ENCODE data around the gene EP400. TPM values are rescaled to one million over a fixed set of nuclear protein-coding genes. Genes with fewer than 3 reads are reported as not detected.

The EP400 gene
- total RNA-seq, 2 experiments from 2014 or later: 45.6 to 46.1 TPM

DNA sequence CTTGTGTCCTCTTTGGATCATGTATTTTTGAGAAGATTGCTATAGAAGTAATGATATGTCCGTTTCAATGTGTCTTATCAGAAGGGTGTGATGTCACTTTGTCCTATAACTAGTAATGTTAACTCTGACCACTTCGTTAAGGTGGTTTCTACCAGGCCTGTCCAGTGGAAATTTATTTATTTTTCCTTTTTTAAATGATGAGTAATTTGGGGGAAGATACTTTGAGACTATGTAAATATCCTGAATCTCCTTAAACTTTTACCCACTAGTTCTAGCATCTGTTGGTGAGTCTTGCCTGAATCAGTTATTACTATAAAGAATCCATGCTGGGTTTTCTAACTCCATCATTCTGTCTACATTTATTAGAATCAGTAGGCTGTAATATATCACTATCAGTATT lies 15.3 kb downstream of the EP400 start:
- ATAC-seq (no peak), DNase-seq (no peak)
- no peaks in the 10 kb centered on the region for H3K27me3 Mint-ChIP-seq
- no peak overlapping the region for H3K27ac Mint-ChIP-seq
- POLR2A ChIA-PET: no interaction called here
- peaks cover 56% of the 10 kb centered on the region for H3K4me1 Mint-ChIP-seq (ENCODE audit: low read depth)
- CTCF ChIA-PET: no interaction called here
- H3K36me3 Mint-ChIP-seq (ENCODE audit: low read depth): peaks cover 18% of the 10 kb centered on the region
- no peaks in the 10 kb centered on the region for H3K9me3 Mint-ChIP-seq
- intact Hi-C loops (cut with micrococcal nuclease): no loop called here
- TF ChIP-seq, protein P1, sequence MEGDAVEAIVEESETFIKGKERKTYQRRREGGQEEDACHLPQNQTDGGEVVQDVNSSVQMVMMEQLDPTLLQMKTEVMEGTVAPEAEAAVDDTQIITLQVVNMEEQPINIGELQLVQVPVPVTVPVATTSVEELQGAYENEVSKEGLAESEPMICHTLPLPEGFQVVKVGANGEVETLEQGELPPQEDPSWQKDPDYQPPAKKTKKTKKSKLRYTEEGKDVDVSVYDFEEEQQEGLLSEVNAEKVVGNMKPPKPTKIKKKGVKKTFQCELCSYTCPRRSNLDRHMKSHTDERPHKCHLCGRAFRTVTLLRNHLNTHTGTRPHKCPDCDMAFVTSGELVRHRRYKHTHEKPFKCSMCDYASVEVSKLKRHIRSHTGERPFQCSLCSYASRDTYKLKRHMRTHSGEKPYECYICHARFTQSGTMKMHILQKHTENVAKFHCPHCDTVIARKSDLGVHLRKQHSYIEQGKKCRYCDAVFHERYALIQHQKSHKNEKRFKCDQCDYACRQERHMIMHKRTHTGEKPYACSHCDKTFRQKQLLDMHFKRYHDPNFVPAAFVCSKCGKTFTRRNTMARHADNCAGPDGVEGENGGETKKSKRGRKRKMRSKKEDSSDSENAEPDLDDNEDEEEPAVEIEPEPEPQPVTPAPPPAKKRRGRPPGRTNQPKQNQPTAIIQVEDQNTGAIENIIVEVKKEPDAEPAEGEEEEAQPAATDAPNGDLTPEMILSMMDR (IDR thresholded peaks at IDR 0.05): no peak
- H3K4me3 Mint-ChIP-seq: no peak overlapping the region

DNA sequence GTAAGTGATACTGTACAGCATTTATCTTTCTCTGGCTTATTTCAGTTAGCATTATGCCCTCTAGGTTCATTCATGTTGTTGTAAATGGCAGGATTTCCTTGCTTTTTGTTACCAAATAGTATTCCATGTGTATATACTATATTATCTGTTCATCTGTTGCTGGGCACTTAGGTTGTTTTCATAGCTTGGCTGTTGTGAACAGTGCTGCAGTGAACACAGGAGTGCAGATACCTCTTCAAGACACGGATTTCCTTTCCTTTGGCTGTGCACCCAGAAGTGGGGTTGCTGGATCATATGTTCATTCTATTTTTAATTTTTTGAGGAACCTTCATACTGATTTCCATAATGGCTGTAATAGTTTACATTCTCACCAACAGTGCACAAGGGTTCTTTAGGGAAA lies 21.5 kb downstream of the EP400 start:
- ATAC-seq: no peak
- POLR2A ChIA-PET: no interaction called here
- Mint-ChIP-seq H3K4me1 (ENCODE audit: low read depth) (peaks cover 28% of the 10 kb centered on the region), H3K27ac (no peak overlapping the region), H3K27me3 (no peaks in the 10 kb centered on the region), H3K4me3 (no peak overlapping the region), H3K36me3 (ENCODE audit: low read depth) (peaks cover 7% of the 10 kb centered on the region), H3K9me3 (no peaks in the 10 kb centered on the region)
- DNase-seq: no peak
- CTCF ChIA-PET: no interaction called here
- TF ChIP-seq, protein P1 (IDR thresholded peaks at IDR 0.05): no peak
- intact Hi-C loops (cut with micrococcal nuclease): no loop called here

DNA sequence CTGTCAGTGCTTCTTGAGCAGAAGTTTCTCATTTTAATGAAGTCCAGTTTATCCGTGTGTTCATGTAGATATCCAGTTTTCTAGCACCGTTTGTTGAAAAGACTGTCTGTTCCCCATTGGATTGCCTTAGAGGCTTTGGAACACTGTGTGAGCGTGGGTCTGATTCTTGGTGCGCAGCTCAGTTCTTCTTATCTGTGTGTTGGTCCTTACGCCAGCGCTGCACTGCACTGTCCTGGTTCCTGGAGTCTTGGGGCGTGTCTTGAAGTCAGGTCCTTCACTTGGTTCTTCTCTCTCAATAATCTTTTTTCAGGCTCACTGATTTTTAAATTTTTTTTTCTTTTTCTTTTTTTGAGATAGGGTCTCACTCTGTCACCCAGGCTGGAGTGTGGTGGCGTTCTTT lies 25.5 kb downstream of the EP400 start:
- H3K4me3 Mint-ChIP-seq: no peak overlapping the region
- intact Hi-C loops (cut with micrococcal nuclease): no loop called here
- no peak overlapping the region for H3K27ac Mint-ChIP-seq
- H3K4me1 Mint-ChIP-seq (ENCODE audit: low read depth): peaks cover 11% of the 10 kb centered on the region
- no peaks in the 10 kb centered on the region for H3K9me3 Mint-ChIP-seq
- CTCF ChIA-PET: no interaction called here
- ATAC-seq (no peak), DNase-seq (no peak)
- POLR2A ChIA-PET: no interaction called here
- peaks cover 5% of the 10 kb centered on the region for H3K36me3 Mint-ChIP-seq (ENCODE audit: low read depth)
- TF ChIP-seq, protein P1 (IDR thresholded peaks at IDR 0.05): no peak
- H3K27me3 Mint-ChIP-seq: no peaks in the 10 kb centered on the region

DNA sequence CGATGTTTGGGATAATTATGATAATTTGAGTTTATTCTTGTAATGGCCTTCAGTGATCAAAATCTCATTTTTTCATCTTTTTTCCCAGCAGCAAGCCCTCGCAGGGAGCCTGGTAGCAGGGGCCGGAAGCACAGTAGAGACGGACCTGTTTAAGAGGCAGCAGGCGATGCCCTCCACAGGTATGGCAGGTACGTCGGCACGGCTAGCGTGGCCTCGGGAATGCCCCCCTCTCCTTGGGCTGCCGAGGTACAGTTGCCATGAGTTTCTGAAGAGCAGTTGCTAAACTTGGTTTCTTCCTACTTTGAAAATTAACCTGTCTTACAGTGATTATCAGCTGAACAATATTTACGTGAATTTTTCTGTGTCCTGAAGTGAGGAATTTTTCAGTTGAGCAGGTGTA lies 29.9 kb downstream of the EP400 start:
- Mint-ChIP-seq H3K27me3 (no peaks in the 10 kb centered on the region), H3K4me3 (no peak overlapping the region), H3K4me1 (ENCODE audit: low read depth) (peaks cover 4% of the 10 kb centered on the region), H3K27ac (no peak overlapping the region), H3K9me3 (no peaks in the 10 kb centered on the region), H3K36me3 (ENCODE audit: low read depth) (peaks cover 21% of the 10 kb centered on the region)
- TF ChIP-seq, protein P1 (IDR thresholded peaks at IDR 0.05): no peak
- ChIA-PET CTCF (interaction anchor here (1.2 kb wide), 1 partner anchor 10 kb away, joined by 4 read pairs; no protein-coding TSS in a partner anchor), POLR2A (no interaction called here)
- DNase-seq: no peak
- intact Hi-C loops (cut with micrococcal nuclease): no loop called here
- no peak for ATAC-seq

DNA sequence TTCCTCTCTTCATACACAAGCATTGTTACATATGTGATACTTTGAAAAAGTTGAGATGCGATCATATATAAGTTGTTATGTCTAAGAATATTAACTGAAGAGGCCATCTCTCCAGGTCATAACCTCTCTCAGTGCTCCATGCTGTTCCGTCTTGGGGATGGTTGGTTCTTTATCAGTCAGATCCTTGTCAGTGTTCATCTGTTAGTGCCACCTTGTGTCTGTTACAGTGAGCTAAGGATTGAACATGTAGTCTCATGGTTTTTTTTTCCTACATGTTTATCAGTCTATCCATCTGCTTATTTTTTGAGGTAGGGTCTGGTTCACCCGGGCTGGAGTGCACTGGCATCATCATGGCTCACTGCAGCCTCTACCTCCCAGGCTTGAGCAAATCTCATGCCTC lies 30.5 kb downstream of the EP400 start:
- Mint-ChIP-seq H3K27me3 (no peaks in the 10 kb centered on the region), H3K27ac (no peak overlapping the region), H3K9me3 (no peaks in the 10 kb centered on the region), H3K4me1 (ENCODE audit: low read depth) (peaks cover 4% of the 10 kb centered on the region), H3K36me3 (ENCODE audit: low read depth) (peaks cover 21% of the 10 kb centered on the region), H3K4me3 (no peak overlapping the region)
- TF ChIP-seq, protein P1 (IDR thresholded peaks at IDR 0.05): no peak
- ChIA-PET POLR2A (no interaction called here), CTCF (interaction anchor here (1.2 kb wide), 1 partner anchor 11 kb away, joined by 4 read pairs; no protein-coding TSS in a partner anchor)
- DNase-seq: no peak
- intact Hi-C loops (cut with micrococcal nuclease): no loop called here
- no peak for ATAC-seq
